Stomach smooth muscle (tissue), 2 donors: Measurements from ENCODE around the gene NANOS3.

Source experiments
- H3K27ac ChIP-seq: one replicate; pipeline ENCODE4 v1.7.0; 2013; ENCODE audit warnings: mild to moderate bottlenecking, low read length, inconsistent platforms
- H3K27me3 ChIP-seq, 2 donors: one replicate each; pipeline ENCODE4 v1.7.0; 2013; ENCODE audit warnings: low read length in 2 of 2; ENCODE audit not compliant: insufficient read depth in 2 of 2, control insufficient read depth in 1 of 2
- H3K36me3 ChIP-seq, 2 donors: one replicate each; pipeline ENCODE4 v1.7.0; 2013; ENCODE audit warnings: low read length in 2 of 2; ENCODE audit not compliant: control insufficient read depth in 2 of 2, insufficient read depth in 2 of 2
- H3K4me1 ChIP-seq: one replicate; pipeline ENCODE4 v1.7.0; 2013; ENCODE audit warnings: low read length; ENCODE audit not compliant: control insufficient read depth, insufficient read depth
- H3K4me3 ChIP-seq, 2 donors: one replicate each; pipeline ENCODE4 v1.7.0; 2013; ENCODE audit warnings: low read length in 2 of 2
- H3K9ac ChIP-seq, 2 donors: one replicate each; pipeline ENCODE4 v1.7.0; 2013; ENCODE audit warnings: low read length in 2 of 2, mild to moderate bottlenecking in 1 of 2
- H3K9me3 ChIP-seq, 2 donors: one replicate each; pipeline ENCODE4 v1.7.0; 2013; ENCODE audit warnings: low read length in 2 of 2; ENCODE audit not compliant: control insufficient read depth in 2 of 2
- donor health status: healthy.
- donor health status: Pancreatic carcinoma.

Gene NANOS3

DNA sequence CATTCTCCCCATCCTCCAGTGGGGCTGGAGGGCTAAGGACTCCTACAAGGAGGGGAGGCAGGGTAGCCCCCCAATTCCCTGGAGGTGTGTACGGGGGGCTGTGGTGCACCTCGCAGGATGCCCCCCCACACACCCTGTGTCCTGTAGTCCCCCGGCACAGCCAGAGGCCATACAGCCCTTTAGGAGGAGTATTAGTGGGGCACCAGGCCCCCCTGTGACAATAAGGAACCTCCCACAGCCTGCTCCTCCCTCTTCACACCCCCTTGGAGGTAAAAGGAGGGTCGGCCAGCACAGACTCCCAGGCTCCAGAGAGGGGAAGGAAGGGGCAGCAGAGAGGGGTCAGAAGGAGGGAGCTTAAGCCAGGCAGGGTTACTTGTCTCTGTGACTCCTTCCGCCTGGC lies at the start of gene NANOS3:
TSS of gene NANOS3 (plus strand) at position 301 of the 400 bp plus-strand sequence. CDS start 115 bp downstream, outside the sequence.
- H3K9ac ChIP-seq, result no peak within 1 kb of the TSS
- H3K27me3 ChIP-seq, result peaks cover 0 to 4% of the 10 kb centered on the region in 2 donors
- H3K27ac ChIP-seq, result no peak within 1 kb of the TSS
- peaks cover 18% of the 10 kb centered on the region for H3K4me1 ChIP-seq
- no peak within 1 kb of the TSS for H3K4me3 ChIP-seq
- no peaks in the 10 kb centered on the region for H3K9me3 ChIP-seq
- no peaks in the 10 kb centered on the region for H3K36me3 ChIP-seq

DNA sequence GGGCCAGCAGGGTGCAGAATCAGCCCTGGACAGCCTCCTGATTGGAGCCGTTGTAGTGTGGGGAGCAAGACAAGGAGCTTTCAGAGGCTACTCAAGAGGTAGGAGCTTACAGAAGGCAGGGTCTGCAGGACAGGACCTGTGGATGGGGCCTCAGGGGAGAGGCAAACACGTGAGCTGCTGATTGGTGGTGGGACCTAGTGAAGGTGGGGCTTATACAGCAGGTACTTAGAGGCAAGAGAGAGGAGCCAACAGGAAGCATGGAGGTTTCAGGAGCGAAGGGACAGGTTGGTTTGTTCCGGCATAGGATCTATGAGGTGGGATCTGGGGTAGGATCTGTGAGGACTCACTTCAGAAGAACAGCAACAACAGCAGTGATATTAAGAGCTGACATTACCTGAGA lies 49.3 kb upstream of the NANOS3 start:
- peaks cover 8% of the 10 kb centered on the region for H3K4me1 ChIP-seq
- no peak overlapping the region for H3K4me3 ChIP-seq
- no peak overlapping the region for H3K9ac ChIP-seq
- peaks cover 0 to 3% of the 10 kb centered on the region in 2 donors for H3K36me3 ChIP-seq
- H3K27ac ChIP-seq, result no peak overlapping the region
- H3K27me3 ChIP-seq, result no peaks in the 10 kb centered on the region
- H3K9me3 ChIP-seq, result no peaks in the 10 kb centered on the region

DNA sequence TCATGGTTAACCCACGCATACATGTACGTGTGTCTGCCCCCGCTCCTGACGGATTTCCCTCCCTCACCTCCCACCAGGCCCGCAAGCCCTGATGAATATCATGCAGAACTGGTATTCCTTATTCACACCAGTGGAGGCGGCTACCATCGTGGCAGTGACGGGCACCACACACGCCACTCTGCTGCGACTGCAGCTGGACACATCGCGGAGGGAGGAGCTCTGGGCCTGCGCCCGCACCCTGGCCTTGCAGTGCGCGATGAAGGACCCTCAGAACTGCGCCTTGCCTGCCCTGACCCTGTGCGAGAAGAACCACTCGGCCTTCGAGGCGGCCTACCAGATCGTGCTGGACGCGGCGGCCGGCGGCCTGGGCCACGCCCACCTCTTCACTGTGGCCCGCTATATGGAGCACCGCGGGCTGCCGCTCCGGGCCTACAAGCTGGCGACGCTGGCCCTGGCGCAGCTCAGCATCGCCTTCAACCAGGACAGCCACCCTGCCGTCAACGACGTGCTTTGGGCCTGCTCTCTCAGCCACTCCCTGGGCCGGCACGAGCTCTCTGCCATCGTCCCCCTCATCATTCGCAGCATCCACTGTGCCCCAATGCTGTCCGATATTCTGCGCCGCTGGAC lies 46.7 kb upstream of the NANOS3 start:
- Histone ChIP-seq H3K36me3 (peaks cover 8 to 10% of the 10 kb centered on the region in 2 donors), H3K4me1 (peaks cover 19% of the 10 kb centered on the region), H3K9me3 (no peaks in the 10 kb centered on the region), H3K9ac (no peak overlapping the region), H3K27ac (no peak overlapping the region), H3K27me3 (no peaks in the 10 kb centered on the region), H3K4me3 (no peak overlapping the region)

DNA sequence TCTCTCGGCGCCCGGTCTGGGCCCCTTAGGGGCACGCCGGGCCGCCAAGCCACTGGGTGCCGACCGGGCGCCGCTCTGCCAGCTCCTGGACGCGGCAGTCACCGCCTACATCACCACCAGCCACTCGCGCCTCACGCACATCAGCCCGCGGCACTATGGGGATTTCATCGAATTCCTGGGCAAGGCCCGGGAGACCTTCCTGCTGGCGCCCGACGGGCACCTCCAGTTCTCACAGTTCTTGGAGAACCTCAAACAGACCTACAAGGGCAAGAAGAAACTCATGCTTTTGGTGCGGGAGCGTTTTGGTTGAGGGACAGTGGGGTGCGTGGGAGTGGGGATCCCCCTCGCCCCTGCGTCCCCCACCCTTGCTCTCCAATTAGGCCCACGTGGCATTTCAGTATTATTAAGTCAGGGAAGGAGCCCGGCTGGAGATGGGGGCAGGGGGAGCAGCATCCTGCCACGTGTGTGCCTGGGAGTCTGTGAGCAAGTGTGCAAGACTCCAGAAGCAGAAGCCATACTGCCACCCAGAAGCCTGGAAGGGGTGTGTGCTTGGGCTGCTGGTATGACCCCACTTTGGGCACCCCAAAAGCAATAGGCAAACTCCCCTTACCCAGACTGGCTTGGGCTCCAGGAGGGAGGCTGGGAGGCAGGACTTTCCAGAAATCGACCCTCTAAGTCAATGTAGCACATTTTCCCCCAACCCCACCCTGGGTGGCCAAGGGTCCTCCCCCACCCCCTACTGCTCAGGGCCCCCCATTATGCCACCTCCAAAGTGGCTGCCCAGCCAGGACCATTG lies 46.0 kb upstream of the NANOS3 start:
- H3K4me1 ChIP-seq, result peaks cover 27% of the 10 kb centered on the region
- no peaks in the 10 kb centered on the region for H3K9me3 ChIP-seq
- H3K9ac ChIP-seq, result no peak overlapping the region
- no peak overlapping the region for H3K27ac ChIP-seq
- H3K27me3 ChIP-seq, result no peaks in the 10 kb centered on the region
- H3K4me3 ChIP-seq, result no peak overlapping the region
- peaks cover 12 to 13% of the 10 kb centered on the region in 2 donors for H3K36me3 ChIP-seq

DNA sequence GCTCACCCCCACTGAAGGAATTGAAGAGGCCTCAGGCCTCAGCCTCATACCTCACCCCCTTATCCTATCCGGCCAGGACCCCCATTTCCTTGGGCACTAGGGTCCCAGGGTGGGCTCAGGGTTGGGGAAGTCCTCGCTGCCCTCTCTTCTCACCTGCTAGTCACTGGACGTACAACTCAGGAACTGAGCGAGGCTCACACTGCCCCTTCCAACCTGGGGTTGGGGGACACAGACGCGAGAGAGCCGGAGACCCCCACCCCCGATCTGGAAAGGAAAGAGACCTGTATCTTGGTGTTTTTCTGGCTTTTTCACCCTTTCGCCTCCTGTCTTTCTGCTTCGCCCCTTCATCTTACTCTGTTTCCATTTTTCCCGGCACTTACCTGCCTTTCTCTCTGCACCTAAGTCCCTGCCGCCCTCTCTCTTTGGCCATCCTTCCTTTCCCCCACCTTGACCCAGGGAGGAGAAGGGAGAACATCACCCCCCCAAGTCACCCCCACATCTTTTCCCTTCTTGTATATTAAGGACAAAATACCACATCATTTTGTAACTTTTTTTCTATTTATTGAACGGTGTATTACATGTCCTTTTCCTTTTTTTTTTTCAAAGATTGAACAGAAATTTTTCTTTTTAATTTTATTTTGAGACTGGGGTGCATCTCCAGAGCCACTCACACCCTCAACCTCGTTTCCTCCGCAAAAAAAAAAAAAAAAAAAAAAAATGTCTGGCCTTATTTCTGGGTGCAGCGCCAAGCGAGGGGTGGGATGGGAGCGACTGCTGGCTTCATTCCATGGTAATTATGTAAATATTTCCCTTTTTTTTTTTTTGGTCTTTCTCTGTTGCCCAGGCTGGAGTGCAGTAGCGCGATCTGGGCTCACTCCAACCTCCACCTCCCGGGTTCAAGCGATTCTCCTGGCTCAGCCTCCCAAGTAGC lies 45.1 kb upstream of the NANOS3 start:
- no peaks in the 10 kb centered on the region for H3K9me3 ChIP-seq
- H3K27ac ChIP-seq, result no peak overlapping the region
- H3K36me3 ChIP-seq, result peaks cover 16 to 20% of the 10 kb centered on the region in 2 donors
- no peak overlapping the region for H3K4me3 ChIP-seq
- no peaks in the 10 kb centered on the region for H3K27me3 ChIP-seq
- no peak overlapping the region for H3K9ac ChIP-seq
- H3K4me1 ChIP-seq, result peaks cover 35% of the 10 kb centered on the region

DNA sequence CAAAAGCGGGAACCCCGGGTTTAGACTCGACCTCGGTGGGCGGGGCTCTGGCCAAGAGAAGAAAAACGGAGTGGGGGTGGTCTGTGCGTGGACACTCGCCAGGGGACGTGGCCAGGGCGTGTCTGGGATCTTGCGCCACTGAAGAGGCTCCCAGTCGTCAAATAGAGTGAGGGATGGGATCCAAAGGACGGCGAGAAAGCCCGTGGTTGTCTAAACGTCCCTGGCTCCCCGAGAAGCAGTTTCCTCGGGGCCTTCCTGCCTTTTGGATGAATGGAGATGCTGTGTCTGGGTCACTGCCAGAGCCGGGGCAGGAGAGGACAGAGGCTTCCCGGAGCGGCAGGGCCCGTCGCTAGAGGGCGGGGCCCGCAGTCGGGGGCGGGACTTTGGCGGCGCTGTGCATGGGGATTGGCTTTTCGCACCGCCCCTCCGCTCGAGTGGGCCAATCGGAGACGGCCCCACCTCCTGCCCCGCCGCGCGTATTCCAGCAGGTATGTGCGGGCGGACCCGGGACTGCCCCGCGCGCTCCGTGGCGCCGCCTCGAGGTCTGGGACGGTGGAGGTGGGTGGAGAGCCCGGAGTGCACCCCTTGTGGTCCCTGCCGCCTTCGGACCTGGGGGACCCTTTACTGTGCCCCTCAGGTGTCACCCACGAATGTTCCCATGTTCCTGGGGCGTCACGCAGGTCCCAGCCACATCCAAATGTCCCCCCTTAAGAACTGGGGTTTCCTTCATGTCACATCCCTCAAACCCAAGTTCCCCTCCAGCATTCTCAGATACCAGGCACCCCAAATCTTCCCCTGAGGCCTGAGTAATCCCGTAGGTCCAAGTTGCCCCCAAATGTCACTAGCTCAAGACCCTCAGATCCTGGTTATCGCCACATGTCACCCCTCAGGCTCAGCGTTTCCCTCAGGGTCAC lies 43.3 kb upstream of the NANOS3 start:
- peak overlapping the region in 1 of 2 donors; percentile 63 for H3K4me3 ChIP-seq
- H3K9ac ChIP-seq, result peak overlapping the region; percentile 36 to 50
- H3K36me3 ChIP-seq, result peaks cover 16 to 20% of the 10 kb centered on the region in 2 donors
- H3K27ac ChIP-seq, result peak overlapping the region; percentile 84
- H3K4me1 ChIP-seq, result peaks cover 53% of the 10 kb centered on the region
- H3K9me3 ChIP-seq, result no peaks in the 10 kb centered on the region
- H3K27me3 ChIP-seq, result no peaks in the 10 kb centered on the region

DNA sequence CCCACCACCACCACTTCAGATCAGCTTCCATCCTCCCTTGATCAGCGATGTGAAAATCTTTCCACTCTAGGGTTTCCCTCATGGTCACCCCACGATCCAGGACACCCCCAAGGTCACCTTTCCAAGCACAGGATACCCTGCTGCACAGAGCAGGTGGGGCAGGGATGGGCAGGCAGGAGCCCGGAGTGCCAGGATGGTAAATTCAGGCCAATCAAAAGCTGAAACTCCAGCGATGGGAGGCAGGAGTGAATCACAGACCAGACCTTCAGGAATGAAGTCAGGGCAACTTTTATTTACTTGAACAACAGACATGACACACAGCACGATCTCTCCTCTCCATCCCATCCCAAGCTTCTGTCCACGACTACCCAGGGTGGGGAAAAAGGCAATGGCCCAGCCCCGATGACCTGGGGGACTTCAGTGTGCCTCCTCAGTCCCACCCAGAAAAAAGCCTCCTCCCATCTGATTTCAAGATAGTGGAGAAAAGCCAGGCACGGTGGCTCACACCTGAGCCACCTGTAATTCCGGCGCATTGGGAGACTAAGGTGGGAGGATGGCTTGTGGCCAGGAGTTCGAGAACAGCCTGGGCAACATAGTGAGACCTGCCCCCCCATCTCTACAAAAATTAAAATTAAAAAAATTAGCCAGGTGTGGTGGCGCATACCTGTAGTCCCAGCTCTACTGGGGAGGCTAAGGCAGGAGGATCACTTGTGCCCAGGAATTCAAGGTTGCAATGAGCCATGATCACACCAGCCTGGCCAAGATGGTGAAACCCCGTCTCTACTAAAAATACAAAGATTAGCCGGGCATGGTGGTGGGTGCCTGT lies 42.5 kb upstream of the NANOS3 start:
- no peaks in the 10 kb centered on the region for H3K9me3 ChIP-seq
- no peaks in the 10 kb centered on the region for H3K27me3 ChIP-seq
- H3K27ac ChIP-seq, result peak overlapping the region; percentile 84
- H3K4me1 ChIP-seq, result peaks cover 61% of the 10 kb centered on the region
- H3K4me3 ChIP-seq, result peak overlapping the region in 1 of 2 donors; percentile 63
- H3K9ac ChIP-seq, result peak overlapping the region; percentile 21 to 36
- H3K36me3 ChIP-seq, result peaks cover 16 to 20% of the 10 kb centered on the region in 2 donors

DNA sequence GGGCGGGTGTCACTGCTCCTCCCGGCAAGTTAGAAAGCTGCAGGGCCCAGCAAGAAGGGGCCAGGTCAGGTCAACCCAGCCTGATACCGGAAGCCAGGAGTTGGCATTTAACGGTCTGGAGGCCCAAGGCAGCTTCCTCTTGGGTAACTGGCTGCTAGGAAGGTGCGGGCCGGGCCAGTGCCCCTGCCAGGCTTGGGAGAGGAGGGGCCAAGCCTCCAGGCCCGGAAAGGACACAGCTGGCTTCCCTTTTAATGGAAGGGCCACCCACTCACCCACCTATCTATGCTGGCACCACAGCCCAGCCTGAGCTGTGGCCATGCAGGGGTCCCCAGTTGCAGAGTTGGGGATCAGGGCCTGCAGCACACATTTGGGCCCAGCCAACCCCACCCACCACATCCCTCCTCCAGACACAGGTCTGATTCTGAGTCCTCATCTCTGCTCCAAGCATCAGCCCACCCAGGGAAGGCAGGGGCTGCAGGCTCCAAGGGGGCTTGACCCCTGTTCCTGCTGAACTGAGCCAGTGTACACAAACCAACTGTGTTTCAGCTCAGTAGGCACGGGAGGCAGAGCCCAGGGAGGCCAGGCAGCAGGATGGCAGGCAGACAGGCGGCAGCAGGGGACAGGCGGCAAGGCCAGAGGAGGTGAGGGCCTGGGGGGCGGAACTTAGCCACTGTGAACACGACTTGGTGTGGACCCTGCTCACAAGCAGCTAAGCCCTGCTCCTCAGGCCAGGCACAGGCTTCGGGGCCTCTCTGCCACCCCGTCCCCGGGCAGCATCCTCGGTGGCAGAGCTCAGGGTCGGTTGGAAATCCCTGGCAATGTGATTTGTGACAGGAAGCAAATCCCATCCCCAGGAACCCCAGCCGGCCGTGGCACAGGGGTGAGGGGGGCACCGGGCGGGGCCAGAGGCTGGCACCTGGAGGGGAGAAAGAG lies 40.9 kb upstream of the NANOS3 start:
- Histone ChIP-seq H3K9me3 (no peaks in the 10 kb centered on the region), H3K36me3 (peaks cover 16 to 20% of the 10 kb centered on the region in 2 donors), H3K4me3 (no peak overlapping the region), H3K27ac (peak overlapping the region; percentile 66), H3K9ac (peak overlapping the region in 1 of 2 donors; percentile 44), H3K27me3 (no peaks in the 10 kb centered on the region), H3K4me1 (peaks cover 76% of the 10 kb centered on the region)
